AML-193 (cell line): Measurements from ENCODE around the gene CLDND2.

Source experiments
- DNase-seq, 2 experiments: peaks; one replicate each; lab custom pipeline; 2025; lab: John Stamatoyannopoulos, UW

The CLDND2 gene

DNA sequence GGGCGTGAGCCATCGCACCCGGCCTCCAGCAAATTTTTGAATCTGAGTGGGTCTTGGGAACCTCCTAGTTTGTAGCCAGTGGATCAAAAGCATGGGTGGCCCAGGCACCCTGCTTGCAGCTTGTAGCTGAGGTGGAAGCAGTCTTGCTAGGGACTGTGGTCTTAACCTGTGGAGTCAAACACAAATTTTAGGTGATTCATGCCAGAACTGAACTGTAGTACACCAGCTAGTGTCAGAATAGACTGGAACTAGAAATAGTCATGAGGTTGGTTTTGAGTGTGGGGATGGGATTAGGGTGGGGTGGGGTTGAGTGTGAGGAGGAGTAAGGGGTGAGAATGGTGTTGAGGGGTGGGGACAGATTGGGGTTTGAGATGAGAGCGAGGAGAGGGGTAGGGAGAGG, 13.2 kb upstream of the CLDND2 start:
- no peak for DNase-seq

DNA sequence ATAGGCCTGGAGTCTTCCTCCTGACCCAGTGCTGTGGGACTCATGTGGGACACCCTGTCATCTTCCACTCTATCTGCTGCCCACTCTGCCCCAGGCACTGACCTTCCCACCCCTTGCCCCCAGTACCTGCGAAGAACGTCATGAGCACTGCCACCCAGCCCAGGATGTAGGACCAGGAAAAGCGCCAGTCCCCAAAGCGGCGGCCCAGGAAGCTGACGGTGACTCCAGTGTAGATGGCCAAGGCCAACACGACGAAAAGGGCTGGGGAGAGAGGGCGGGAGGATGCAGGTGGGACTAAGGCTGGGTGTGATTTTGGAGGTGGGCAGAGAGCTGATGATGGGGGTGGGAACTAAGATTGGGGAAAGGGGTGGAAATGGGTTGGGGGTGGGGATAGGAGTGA, 11.6 kb upstream of the CLDND2 start:
- DNase-seq, result no peak

DNA sequence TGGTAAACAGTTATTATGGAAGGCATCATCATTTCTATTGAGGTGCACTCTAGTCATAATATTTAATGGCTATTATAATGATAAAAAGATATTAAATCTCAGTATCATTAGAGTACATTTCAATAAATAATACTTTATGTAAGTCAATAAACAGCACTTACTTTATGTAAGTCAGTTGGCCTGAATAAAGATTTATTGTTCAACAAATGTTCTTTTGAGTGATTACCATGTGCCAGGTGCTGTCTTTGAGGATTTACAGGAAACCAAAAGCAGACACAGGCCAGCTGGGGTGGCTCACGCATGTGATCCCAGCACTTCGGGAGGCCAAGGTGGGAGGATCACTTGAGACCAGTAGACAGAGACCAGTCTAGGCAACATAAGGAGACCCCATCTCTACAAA, 8.6 kb upstream of the CLDND2 start:
- no peak for DNase-seq

DNA sequence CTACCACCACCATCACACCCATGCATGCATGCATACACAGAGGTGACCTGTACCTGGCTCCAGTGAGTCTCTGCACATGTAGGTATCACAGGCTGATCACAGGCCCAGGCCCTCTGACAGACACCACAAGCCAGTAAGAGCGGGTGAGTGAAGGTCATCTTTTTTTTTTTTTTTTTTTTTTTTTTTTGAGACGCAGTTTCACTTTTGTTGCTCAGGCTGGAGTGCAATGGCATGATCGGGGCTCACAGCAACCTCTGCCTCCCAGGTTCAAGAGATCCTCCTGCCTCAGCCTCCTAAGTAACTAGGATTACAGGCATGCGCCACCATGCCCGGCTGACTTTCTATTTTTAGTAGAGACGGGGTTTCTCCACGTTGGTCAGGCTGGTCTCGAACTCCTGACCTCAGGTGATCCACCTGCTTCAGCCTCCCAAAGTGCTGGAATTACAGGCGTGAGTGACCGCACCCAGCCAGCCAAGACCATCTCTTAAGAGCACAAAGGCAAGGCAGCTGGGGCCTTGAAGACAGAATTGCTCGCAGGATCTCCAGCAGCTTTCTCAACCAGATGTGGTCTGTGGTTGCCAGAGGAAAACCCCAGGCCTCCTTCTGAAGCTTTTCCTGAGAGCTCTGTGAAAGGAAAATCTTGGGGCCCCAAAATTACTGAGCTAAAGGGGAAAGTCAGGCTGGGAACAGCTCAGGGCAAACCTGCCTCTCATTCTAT, 6.9 kb upstream of the CLDND2 start:
- peak; percentile 41 to 48 for DNase-seq

DNA sequence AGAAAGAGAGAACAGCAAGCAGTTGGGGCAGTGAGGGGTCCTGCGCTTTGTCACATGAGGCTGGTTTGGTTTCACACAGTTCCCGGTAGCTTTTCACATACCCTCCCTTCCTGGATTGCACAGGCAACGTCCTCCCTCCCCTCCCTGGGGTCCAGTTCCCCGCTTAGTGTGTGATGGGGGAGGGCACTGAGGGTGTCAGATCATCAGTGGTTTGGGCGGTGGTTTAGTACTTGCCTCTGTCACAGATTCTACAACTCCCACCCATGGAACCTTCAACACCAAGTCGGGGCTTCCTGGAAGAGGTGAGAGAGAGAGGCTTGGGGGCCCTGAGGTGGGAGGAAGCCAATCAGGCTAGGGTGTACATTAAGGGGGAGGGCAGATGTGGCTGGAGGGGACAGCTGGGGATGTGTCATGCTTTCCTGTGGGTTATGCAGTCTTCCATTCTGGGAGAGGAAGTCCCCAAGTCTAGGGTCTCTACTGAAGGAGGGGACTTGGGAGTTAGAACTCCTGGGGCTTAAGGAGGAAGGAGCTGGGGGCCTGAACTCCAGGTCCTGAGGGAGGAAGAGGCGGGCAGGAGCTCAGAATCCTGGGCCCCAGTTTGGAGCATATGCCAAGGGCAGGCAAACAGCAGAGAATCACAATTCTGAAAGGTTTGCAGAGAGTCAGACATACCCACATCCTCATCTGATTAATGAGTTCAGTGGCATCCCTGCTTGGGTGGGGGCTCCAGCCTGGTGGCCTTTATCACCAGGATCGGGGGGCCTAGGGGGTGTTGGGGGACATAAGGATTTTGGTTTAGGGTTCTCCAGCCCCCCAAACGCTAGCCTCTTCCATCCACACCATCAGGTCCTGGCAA, 4.1 kb upstream of the CLDND2 start, which contains the start of gene NKG7:
TSS of gene NKG7 (minus strand) at position 6 of the 856 bp plus-strand sequence. CDS start 119 bp downstream, outside the sequence.
- DNase-seq, result peak; percentile 58 to 75

DNA sequence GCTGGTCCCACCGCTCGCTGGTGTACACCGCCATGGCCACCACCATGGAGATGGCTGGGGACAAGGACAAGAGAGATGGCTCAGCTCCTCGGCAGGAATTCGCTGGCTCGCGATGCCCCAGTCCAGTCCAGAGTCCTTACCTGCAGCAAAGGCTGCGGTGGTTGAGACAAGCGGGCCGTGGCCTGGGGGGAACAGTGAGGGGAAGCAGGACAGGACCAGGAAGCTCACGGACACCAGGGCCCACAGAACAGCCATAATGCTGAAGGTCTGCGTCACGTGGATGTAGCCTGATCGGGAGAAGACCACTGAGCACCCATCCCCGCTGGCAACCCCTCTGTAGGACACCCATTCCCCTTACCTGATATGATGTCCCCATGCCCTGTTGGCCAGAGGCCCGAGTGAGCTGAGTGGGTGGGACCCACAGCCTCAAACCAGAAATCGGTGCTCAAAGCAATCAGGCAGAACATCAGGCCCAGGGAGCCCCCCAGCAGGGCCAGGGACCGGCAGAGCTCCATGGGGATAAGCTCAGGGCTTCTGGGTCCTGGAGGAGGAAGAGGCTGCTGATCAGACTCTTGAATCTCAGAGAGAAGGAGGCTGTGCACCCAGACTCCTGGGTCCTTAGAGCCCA, 3.3 kb upstream of the CLDND2 start:
- no peak for DNase-seq

DNA sequence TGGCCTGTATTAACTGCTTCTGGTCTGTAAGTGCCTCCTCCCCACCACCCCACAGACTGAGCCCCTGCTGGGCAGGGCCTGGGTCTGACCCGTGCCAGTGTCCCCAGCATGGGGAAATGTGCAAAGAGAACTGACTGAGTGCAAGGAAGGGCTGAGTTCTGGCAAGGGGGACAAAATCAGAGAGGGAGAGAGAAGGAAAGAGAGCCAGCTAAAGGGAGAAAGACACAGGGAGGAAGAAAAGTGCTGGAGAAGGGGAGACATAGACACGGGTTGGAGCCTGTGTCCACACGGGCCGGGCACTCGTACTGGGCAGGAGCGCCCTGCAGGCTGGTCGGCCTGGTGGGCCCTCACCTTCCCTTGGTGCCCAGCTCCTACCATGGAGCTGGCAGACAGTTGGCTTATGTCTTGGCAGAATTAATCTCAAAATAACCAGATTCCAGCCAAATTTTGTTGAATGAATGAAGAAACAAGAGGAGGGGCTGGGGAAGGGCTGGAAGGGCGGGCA, 2.4 kb upstream of the CLDND2 start:
- DNase-seq, result no peak

DNA sequence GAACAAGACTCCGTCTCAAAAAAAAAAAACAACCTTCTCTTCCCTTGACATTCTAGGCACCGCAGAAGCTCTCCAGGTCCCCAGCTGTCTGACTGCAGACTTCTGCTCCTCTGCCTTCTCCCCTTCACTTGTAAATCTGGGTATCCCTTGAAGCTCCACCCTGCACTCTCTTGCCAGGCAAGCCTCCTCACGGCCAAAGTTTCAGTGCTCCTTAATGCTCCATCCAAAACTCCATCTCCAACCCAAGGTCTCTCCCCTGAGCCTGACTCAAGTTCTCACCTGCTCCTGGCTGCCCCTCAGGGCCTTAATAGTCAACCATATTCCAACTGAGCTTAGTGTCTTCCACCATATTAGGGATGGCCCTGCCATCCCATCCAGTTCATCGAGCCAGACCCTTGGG, 1.4 kb upstream of the CLDND2 start:
- no peak for DNase-seq

DNA sequence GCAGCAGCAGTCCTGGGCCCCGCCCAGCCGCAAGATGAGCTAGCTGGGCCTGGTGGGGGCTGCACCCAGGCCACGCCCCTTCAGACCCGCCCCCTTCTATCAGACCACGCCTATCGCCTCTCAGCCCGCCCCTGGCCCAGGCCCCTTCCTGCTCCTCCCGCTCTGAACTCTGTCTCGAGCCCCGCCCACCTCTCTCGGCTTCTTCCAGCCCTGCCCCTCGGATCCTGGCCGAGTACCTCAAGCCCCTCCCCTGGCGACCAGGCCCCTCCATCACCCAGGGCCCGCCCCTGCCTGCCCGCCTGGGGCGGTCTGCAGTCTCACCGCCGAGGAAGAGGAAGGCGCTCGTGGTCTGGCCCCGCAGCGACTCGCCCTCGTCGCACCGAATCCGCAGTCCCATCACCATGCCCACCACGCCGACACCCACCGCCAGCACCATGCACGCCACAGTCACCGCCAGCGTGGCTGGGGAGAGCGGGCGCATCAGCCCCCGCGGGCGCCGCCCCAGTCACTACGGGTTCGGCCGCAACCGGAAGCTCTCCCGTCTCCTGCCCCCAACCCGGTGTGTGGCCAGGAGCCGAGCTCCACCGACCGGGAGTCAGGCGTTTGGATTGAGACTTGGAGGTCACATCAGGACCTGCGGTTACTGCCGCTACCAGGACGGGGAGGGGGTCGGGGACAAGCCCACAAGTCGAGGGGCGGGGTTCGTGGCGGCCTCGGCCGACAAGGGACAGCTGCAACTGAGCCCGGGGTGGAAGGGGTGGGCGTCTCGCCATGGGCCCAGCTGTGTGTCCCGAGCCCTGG, 1.0 kb downstream of the CLDND2 start:
- peak; percentile 94 to 95 for DNase-seq

DNA sequence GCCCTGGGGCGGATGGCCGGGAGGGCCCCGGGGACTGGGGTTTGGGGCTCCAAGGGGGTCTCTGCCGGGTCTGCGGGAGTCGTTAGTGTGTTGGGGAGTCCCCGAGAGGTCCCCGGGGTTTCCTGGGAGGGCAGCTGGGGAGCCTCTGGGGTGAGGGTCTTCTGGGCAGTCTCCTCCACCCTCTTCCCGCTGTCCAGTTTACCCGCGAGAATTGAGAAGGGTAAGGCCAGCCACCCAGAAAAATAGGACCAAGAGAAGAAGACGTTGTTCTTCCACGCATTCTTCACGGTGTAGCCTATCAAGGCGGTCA, 1.6 kb downstream of the CLDND2 start:
- no peak for DNase-seq

DNA sequence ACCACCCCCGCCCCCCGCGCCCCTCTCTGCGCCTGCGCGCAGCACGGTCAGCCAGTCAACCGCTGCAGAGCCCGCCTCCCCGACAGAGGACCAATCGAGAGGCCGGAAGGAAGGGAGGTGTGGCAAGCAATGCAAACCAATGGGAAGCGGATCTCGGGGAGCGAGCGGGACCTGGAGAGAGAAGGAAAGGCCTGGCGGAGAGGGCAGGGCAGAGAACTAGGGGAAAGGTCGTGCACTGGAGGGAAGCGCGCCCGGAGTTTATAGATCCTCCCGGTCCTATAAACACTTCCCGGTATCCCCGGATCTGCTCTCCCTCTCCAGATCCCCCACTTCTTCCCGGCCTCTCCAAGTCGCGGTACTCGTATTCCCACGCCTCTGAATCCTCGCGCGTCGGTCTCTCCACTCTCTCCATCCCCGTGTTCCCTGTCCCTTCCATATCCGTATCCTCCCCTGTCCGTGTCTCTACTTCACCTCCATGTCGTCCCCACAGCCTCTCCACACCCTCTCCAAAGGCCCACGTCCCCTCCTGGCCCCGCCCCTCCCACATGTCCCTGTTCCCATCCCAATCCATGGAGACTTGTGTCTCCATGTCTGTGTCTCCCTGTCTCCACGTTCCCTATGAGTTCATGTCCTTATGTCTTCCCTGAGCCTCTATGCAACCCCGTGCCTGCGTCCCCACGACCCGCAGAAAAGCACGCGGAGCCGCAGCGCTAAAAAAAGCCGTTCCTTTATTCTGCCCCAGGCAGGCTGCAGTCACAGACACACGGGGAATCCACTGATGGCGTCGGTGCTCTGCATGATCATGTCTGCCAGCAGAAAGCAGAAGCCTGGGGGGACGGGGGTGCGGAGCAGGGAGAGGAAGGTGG, 2.2 kb downstream of the CLDND2 start:
- peak; percentile 94 to 96 for DNase-seq

DNA sequence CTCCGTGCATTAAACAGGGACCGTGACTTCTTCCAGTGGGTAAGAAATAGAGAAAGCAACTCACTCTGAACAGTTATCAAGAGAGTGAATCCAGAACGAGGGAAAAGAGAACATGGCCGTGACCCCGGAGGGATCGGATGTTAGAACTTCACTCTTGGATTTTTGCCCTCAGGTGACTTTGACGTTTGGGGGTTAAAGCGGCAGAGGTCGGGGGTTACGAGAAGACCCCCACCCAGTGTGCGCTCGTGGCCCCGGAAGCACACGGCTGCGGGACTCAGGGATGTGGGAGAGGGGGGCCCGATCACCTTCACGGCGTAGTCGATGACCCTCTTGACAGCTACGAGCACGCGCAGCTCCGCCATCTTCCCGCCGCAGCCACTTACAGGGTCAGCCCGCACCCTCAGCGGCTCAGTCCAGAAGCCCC, 2.8 kb downstream of the CLDND2 start, which contains the start of gene ETFB:
TSS of gene ETFB (minus strand) at position 424 of the 424 bp plus-strand sequence. CDS start at position 362, 62 bp downstream.
- no peak for DNase-seq

DNA sequence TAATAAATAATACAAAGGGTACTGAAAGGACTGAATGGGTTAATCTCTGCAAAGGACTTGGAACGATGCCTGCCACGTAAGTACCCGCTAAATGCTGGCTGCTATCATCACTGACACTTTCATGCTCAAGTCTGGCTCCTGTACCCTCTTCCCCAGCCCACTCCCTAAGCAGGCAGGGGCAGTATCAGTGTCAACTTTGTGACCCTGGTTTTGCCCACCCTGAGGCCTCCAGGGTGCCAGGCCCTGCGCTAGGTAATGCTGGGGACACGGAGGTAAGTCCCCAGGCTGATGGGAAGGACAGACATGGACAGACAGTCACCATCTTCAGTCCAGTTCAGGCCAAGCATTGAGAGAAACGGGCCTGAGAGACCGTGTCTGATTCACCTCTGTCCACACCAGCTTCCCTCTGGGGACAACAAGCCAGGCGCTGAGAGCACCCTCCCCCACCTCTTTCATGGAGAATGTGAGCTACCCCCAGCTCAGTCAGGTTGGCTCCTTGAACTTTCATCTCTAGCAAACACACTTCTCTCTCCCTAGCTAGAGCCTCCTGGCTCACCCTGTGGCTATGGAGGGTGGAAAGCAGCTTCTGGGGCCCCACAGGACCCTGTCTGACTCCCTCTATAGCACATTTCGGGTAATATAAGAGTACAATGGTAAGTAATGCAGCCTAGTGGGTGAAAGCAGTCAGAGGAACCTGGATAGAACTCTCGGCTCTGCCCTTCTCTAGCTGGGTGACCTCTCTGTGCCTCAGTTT, 3.4 kb downstream of the CLDND2 start:
- DNase-seq, result peak; percentile 13 to 35

DNA sequence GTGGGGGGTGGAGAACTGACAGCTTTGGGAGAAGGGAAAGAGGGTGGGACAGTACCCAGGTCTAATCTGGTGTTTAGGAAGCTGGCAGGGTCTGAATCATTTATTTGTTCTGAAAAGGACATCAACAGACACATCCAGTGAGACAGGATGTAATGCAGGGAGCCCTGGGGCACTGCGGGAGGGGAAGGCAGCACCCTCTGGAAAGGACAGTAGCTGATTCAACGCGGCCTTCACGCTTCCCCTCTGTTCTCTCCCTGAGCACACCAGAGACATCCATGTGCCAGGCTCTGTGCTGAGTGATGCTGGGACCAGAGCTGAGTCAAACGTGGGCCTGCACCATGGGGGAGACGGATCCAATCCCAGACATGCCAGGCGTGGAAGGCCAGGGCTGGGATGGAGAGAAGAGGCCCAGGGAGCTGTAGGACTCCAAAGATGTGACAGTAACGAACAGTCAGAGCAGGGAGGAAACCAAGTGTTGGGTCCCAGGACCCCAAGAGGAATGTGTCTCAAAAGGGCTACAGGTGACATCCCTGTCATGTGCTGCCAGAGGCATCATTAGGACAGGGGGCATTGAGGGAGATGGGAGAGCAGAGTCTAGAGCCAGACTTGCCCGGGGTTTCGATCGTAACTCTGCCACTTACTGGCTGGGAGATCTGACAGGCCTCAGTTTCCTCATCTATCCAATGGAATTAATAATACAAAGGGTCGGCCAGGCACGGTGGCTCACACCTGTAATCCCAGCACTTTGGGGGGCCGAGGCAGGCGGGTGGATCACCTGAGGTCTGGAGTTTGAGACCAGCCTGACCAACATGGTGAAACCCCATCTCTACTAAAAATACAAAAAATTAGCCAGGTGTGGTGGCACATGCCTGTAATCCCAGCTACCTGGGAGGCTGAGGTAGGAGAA, 4.3 kb downstream of the CLDND2 start:
- DNase-seq, result no peak

DNA sequence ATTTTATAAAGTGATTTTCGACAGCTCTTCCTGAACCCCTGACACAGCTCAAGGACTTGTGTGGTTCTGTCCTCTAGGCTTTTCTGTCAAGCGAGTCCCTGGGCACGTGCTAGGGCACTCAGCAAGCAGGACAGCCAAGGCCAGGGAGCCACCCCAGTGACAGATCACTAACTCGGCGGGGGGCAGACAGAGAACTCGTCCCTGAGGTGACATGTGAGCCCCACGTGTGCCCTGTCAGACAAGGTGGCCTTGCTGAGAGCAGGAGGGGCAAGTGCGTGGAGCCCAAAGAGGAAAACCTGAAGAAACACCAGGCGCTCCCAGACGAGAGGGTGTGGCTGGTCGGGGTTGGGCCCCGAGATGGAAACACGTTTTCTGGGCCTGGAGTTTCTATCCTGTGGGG, 7.6 kb downstream of the CLDND2 start:
- DNase-seq, result no peak

DNA sequence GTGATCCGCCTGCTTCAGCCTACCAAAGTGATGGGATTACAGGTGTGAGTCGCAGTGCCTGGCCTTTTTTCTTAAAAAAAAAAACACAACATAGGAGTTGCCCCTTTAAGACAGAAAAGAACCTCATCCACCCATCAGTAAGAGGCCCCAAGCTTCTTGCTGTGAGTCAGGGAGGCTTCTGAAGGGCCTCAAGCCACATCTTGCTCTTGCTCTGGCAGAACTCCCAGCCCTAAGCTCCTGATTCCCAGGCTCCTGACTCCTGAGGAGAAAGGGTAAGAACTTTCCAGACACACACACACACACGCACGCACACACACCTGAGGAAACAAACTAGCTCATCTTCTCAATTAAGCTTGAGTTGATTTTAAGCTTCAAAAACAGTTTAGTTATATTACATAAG, 9.5 kb downstream of the CLDND2 start:
- no peak for DNase-seq

DNA sequence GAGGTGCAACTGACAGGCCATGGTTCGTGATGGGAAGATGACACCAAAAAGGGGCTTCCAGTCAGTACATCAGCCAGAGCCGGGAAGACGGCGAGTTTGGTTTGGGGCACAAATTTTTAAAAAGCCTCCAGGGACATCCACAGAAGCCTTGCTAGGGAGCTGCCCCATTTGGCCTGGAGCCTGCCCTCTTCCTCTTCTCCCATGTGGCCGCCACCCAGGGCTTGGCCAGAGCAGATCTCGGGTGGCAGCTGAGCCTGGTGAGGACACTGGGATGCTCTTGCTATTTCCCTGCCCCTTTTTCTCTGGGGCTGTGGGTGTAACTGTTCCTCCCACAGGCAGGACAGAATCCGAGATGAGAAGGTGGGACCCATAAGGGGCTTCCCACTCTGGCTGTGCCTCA, 10.9 kb downstream of the CLDND2 start:
- DNase-seq, result no peak

DNA sequence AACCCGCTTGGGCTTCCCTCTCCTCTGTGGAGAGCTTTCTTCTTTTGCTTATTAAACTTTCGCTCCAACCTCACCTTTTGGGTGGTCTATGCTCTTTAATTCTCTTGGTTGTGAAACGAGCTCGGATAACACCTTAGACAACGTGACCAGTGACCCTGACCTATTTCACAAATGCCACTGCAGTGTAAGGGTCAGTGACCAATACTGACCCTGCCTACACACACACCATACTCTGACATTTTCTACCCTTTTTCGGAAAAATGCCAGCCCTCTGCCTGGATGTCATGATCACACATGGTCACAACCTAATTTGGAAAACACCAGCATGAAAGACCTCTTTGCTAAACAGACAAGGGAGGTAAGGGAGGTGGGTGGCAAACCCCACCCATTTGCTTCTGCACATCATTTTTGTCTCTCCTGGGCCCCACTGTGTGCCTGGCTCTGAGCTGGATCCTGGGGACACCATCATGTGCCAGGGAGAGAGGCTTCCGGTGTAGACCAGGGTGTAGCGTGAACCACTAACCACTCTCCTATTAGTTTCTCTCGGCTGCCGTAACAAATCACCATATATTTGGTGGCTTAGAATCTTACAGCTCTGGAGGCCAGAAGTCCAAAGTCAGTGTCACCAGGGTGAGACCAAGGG, 12.5 kb downstream of the CLDND2 start:
- DNase-seq, result no peak
